K562 (cell line): ENCODE data around the gene USP49. TPM values are rescaled to one million over a fixed set of nuclear protein-coding genes. Genes with fewer than 3 reads are reported as not detected.

Experiments
- CREB3L1 ChIP-seq: fragments of 450-650 bp; IDR thresholded peaks from 2 replicates; pipeline ENCODE4 v1.6.1; 2014; ENCODE audit warnings: low read depth, mild to moderate bottlenecking, moderate library complexity, borderline replicate concordance
- CTCF ChIP-seq, 3 experiments: IDR thresholded peaks in 2 of 3; conservative IDR thresholded peaks in 1 of 3; 2 replicates each; pipeline ENCODE4 v1.5.1; 2011 to 2012; ENCODE audit warnings: low read length in 3 of 3, mild to moderate bottlenecking in 3 of 3, control low read depth in 2 of 3, improper control_type of control experiment in 1 of 3, inconsistent platforms in 1 of 3, low read depth in 1 of 3, mixed read lengths in 1 of 3, moderate library complexity in 1 of 3; ENCODE audit not compliant: insufficient read depth in 2 of 3
- EP400 ChIP-seq: fragments of 450-650 bp; IDR thresholded peaks from 2 replicates; pipeline ENCODE4 v1.6.1; 2017; ENCODE audit warnings: antibody characterized with exemption, mild to moderate bottlenecking, moderate library complexity
- HCFC1 ChIP-seq: IDR thresholded peaks from 2 replicates; pipeline ENCODE4 v1.6.1; 2012; ENCODE audit warnings: low read depth, low read length, improper control_type of control experiment
- MAZ ChIP-seq, 2 experiments: fragments of 450-650 bp in 1 of 2; sonication (generic) in 1 of 2; formaldehyde crosslinking; IDR thresholded peaks in 1 of 2; conservative IDR thresholded peaks in 1 of 2; 2 replicates each; pipeline versions ENCODE4 v1.4.0 to v1.5.0; 2020; ENCODE audit warnings: mild to moderate bottlenecking in 1 of 2, missing genetic modification reagents in 1 of 2
- MECOM ChIP-seq: fragments of 250-450 bp; sonication (Bioruptor Pico); IDR thresholded peaks from 2 replicates; pipeline ENCODE4 v1.8.0; 2022; ENCODE audit warnings: inconsistent platforms
- NFE2 ChIP-seq: IDR thresholded peaks from 2 replicates; pipeline ENCODE4 v1.6.1; 2014; ENCODE audit warnings: antibody characterized with exemption, low read depth
- POLR2G ChIP-seq: fragments of 200-400 bp; formaldehyde crosslinking; IDR thresholded peaks from 2 replicates; pipeline ENCODE4 v1.6.1; 2017; ENCODE audit warnings: low read depth, mild to moderate bottlenecking, antibody characterized with exemption, low read length, moderate library complexity
- PTTG1 ChIP-seq: fragments of 450-650 bp; IDR thresholded peaks from 2 replicates; pipeline ENCODE4 v1.6.1; 2016; ENCODE audit warnings: low read depth, mild to moderate bottlenecking, missing genetic modification characterization, missing compliant biosample characterization
- RBM22 ChIP-seq: fragments of 200-400 bp; formaldehyde crosslinking; IDR thresholded peaks from 2 replicates; pipeline ENCODE4 v1.6.1; 2018; ENCODE audit warnings: low read length, low read depth; ENCODE audit not compliant: poor library complexity, severe bottlenecking
- SPI1 ChIP-seq: IDR thresholded peaks from 2 replicates; pipeline ENCODE4 v1.6.1; 2011; ENCODE audit warnings: low read depth, low read length, control low read depth, borderline replicate concordance
- VEZF1 ChIP-seq: fragments of 200-800 bp; sonication (Bioruptor generic); IDR thresholded peaks from 2 replicates; pipeline ENCODE4 v1.6.1; 2017; ENCODE audit warnings: missing genetic modification characterization, missing compliant biosample characterization
- ZBTB1 ChIP-seq: sonication (generic); formaldehyde crosslinking; IDR thresholded peaks from 2 replicates; pipeline ENCODE4 v1.8.1; 2023; ENCODE audit warnings: missing genetic modification reagents, low read depth, mild to moderate bottlenecking, borderline replicate concordance
- polyA plus RNA-seq, 8 experiments: library from polyadenylated mRNA; depleted of rRNA in 4 of 8; stranded (reverse) in 5 of 8; unstranded in 3 of 8; fragments of >200 nt; fragmentation: Nextera tagmentation in 2 of 8; fragmentation: Illumina TruSeq in 1 of 8; extraction: Ambion mirVana in 2 of 8; extraction: Trizol in 1 of 8; gene quantifications; 2 replicates each; pipeline versions ENCODE4 v1.2.1 to v1.2.3, GENCODE V29; 2011 to 2014; ENCODE audit warnings: inconsistent platforms in 1 of 8, missing spikeins in 1 of 8
- total RNA-seq, 7 experiments: library from RNA; depleted of rRNA in 6 of 7; stranded (reverse); fragments of >200 nt in 6 of 7; fragmentation: Illumina TruSeq in 2 of 7; extraction: Trizol in 2 of 7; gene quantifications; 2 replicates each; pipeline versions ENCODE4 v1.2.1 to v1.2.3, GENCODE V29; 2011 to 2021; ENCODE audit warnings: low replicate concordance in 1 of 7
- TF ChIP-seq, protein P1 (sequence below): fragments of 450-650 bp; IDR thresholded peaks from 2 replicates; pipeline ENCODE4 v1.6.1; 2016; ENCODE audit warnings: low read depth

Gene USP49
- total and polyA plus RNA-seq, 9 of the 15 experiments (the other 6 are each of a cell fraction or from before 2014, with no cell fraction given), result 1.0 to 9.9 (median 6.5) TPM

DNA sequence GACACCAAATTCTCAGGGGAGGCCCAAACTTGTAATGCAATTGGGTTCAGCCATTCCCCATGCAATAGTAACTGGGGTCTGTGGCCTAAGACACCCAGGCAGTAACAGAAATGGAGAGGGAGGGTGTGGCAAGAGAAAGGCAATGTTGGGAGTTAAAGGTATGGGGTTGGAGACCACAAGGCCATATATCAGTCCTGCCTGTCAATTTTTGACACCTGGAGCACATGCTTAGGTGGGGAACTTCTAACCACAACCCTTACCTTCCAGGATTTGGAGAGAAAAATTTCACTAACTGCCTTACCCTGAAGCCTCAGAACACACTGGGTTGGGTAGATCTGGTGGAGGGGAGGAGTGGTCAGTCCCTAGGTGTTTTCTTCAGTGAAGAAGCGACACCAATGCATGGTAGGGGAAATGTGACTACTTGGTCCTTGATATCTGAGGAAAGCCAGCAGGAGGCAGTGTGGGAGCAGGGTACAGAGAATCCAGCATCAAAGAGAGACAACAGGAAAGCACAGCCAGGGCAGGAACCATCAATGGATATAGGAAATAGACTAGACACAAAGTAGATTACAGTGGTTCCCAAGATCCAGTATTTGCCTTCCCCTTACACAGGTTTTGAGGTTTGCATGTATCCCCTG, 6.8 kb upstream of the USP49 start (continued):
- TF ChIP-seq RBM22 (no peak), EP400 (0 out of 2 replicates have a peak, but pooled peaks have one; percentile 22), PTTG1 (tag) (no peak), ZBTB1 (no peak), NFE2 (no peak), HCFC1 (no peak), CREB3L1 (no peak), CTCF (IDR thresholded peaks at IDR 0.05 in 2 of 3, conservative IDR thresholded peaks at IDR 0.05 in 1 of 3; ENCODE audit: insufficient read depth in 2 of 3, low read depth in 1 of 3, low read length in 3 of 3) (peak; percentile 85 to 96 (median 87)), SPI1 (no peak), POLR2G (no peak), VEZF1 (no peak), MAZ (CRISPR knock-in tag; conservative IDR thresholded peaks at IDR 0.05 in 1 of 2, IDR thresholded peaks at IDR 0.05 in 1 of 2) (no peak), MECOM (CRISPR knock-in tag) (no peak)
- TF ChIP-seq, protein P1, sequence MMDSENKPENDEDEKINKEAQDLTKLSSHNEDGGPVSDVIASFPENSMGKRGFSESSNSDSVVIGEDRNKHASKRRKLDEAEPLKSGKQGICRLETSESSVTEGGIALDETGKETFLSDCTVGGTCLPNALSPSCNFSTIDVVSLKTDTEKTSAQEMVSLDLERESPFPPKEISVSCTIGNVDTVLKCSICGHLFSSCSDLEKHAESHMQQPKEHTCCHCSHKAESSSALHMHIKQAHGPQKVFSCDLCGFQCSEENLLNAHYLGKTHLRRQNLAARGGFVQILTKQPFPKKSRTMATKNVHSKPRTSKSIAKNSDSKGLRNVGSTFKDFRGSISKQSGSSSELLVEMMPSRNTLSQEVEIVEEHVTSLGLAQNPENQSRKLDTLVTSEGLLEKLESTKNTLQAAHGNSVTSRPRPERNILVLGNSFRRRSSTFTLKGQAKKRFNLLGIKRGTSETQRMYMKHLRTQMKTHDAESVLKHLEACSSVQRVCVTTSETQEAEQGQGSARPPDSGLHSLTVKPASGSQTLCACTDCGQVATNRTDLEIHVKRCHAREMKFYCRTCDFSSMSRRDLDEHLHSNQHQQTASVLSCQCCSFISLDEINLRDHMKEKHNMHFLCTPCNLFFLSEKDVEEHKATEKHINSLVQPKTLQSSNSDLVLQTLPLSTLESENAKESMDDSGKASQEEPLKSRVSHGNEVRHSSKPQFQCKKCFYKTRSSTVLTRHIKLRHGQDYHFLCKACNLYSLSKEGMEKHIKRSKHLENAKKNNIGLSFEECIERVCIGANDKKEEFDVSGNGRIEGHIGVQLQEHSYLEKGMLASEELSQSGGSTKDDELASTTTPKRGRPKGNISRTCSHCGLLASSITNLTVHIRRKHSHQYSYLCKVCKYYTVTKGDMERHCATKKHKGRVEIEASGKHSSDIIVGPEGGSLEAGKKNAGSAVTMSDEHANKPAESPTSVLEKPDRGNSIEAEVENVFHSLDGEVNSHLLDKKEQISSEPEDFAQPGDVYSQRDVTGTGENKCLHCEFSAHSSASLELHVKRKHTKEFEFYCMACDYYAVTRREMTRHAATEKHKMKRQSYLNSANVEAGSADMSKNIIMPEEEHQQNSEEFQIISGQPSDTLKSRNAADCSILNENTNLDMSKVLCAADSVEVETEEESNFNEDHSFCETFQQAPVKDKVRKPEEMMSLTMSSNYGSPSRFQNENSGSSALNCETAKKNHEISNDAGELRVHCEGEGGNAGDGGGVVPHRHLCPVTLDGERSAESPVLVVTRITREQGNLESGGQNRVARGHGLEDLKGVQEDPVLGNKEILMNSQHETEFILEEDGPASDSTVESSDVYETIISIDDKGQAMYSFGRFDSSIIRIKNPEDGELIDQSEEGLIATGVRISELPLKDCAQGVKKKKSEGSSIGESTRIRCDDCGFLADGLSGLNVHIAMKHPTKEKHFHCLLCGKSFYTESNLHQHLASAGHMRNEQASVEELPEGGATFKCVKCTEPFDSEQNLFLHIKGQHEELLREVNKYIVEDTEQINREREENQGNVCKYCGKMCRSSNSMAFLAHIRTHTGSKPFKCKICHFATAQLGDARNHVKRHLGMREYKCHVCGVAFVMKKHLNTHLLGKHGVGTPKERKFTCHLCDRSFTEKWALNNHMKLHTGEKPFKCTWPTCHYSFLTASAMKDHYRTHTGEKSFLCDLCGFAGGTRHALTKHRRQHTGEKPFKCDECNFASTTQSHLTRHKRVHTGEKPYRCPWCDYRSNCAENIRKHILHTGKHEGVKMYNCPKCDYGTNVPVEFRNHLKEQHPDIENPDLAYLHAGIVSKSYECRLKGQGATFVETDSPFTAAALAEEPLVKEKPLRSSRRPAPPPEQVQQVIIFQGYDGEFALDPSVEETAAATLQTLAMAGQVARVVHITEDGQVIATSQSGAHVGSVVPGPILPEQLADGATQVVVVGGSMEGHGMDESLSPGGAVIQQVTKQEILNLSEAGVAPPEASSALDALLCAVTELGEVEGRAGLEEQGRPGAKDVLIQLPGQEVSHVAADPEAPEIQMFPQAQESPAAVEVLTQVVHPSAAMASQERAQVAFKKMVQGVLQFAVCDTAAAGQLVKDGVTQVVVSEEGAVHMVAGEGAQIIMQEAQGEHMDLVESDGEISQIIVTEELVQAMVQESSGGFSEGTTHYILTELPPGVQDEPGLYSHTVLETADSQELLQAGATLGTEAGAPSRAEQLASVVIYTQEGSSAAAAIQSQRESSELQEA, result no peak
